Panc1 (cell line): ENCODE data around the gene STRADA. TPM values are rescaled to one million over a fixed set of nuclear protein-coding genes. Genes with fewer than 3 reads are reported as not detected.

Experiments used
- ATAC-seq: fragments of 200-7000 bp; cut with Tn5 transposase; 2 replicates; pipeline ENCODE4 v1.9.1; 2020; ENCODE audit warnings: mild to moderate bottlenecking, moderate library complexity
- BruUV-seq: library from RNA; stranded (reverse); fragments of 400-500 nt; replicated peaks from 2 replicates; lab custom pipeline; 2021; lab: Mats Ljungman, UMichigan
- CTCF ChIA-PET: fragments of 300-600 bp; sonication (Branson Sonifier 250); formaldehyde crosslinking; loops from one replicate; lab custom pipeline; 2022; ENCODE audit warnings: antibody characterized with exemption; lab: Charles Lee
- POLR2A ChIA-PET: fragments of 300-600 bp; sonication (Branson Sonifier 250); formaldehyde crosslinking; loops from one replicate; lab custom pipeline; 2022; ENCODE audit warnings: antibody characterized with exemption; lab: Charles Lee
- DNase-seq: peaks from one replicate; pipeline ENCODE4 v3.0.0-alpha.2; 2010; ENCODE audit warnings: low read depth, low spot score
- H3K27ac ChIP-seq: 2 replicates; pipeline ENCODE4 v1.5.1; 2011; ENCODE audit warnings: mild to moderate bottlenecking, low read length, inconsistent platforms
- H3K27me3 ChIP-seq: fragments of 200-500 bp; sonication (Bioruptor generic); 2 replicates; pipeline ENCODE4 v1.6.0; 2014; ENCODE audit warnings: low read length, inconsistent platforms; ENCODE audit not compliant: control insufficient read depth, insufficient read depth
- H3K36me3 ChIP-seq: fragments of 200-500 bp; sonication (Bioruptor generic); 2 replicates; pipeline ENCODE4 v1.5.1; 2014; ENCODE audit warnings: inconsistent platforms, mild to moderate bottlenecking, low read length, moderate library complexity; ENCODE audit not compliant: control insufficient read depth, insufficient read depth
- H3K4me1 ChIP-seq: 2 replicates; pipeline ENCODE4 v1.5.1; 2011; ENCODE audit warnings: inconsistent platforms, mild to moderate bottlenecking, low read length, moderate library complexity; ENCODE audit not compliant: control insufficient read depth, insufficient read depth
- H3K4me3 ChIP-seq, 2 experiments: 2 replicates each; pipeline ENCODE4 v1.5.1; 2011 to 2012; ENCODE audit warnings: low read depth in 2 of 2, low read length in 2 of 2, mild to moderate bottlenecking in 2 of 2, inconsistent platforms in 1 of 2, moderate library complexity in 1 of 2
- H3K9me3 ChIP-seq: fragments of 200-500 bp; sonication (Bioruptor generic); 2 replicates; pipeline ENCODE4 v1.5.1; 2014; ENCODE audit warnings: low read depth, mild to moderate bottlenecking, inconsistent platforms, low read length, moderate library complexity; ENCODE audit not compliant: control insufficient read depth, insufficient read depth
- CTCF ChIP-seq: fragments of 450-650 bp; IDR thresholded peaks from 2 replicates; pipeline ENCODE4 v1.5.1; 2017; ENCODE audit warnings: mild to moderate bottlenecking
- POLR2AphosphoS5 ChIP-seq: IDR thresholded peaks from 2 replicates; pipeline ENCODE4 v1.6.1; 2012; ENCODE audit warnings: mild to moderate bottlenecking, low read depth, low read length, moderate library complexity
- REST ChIP-seq, 2 experiments: IDR thresholded peaks; 2 replicates each; pipeline ENCODE4 v1.6.1; 2011 to 2012; ENCODE audit warnings: low read depth in 2 of 2, control low read depth in 1 of 2, low read length in 1 of 2, mild to moderate bottlenecking in 1 of 2, moderate library complexity in 1 of 2; ENCODE audit not compliant: insufficient read depth in 1 of 2
- SIN3A ChIP-seq: IDR thresholded peaks from 2 replicates; pipeline ENCODE4 v1.6.1; 2012; ENCODE audit warnings: low read depth, mild to moderate bottlenecking, low read length, moderate library complexity, borderline replicate concordance; ENCODE audit not compliant: insufficient read depth
- TCF7L2 ChIP-seq: IDR thresholded peaks from 2 replicates; pipeline ENCODE4 v1.6.1; 2011; ENCODE audit warnings: mild to moderate bottlenecking, low read depth, low read length, inconsistent platforms
- in situ Hi-C: cut with HindIII; loops from 2 replicates; pipeline ENCODE4 v1.10.0; 2016; ENCODE audit warnings: low sequenced_read_pairs, low pct_unique_long_range_greater_than_20kb
- intact Hi-C: fragments of 100-400 bp; cut with micrococcal nuclease; formaldehyde crosslinking; loops from one replicate; pipeline ENCODE4 v1.10.0; 2022; ENCODE audit not compliant: unreplicated experiment
- total RNA-seq: library from RNA; stranded (reverse); gene quantifications from one replicate; pipeline ENCODE4 v1.2.1, GENCODE V29; 2021; ENCODE audit not compliant: unreplicated experiment

STRADA gene
- total RNA-seq, 1 experiment from 2014 or later = 26.0 TPM

- CTCF ChIA-PET = interaction anchor here (0.6 kb wide), 1 partner anchor 870 kb away, joined by 10 read pairs; no protein-coding TSS in a partner anchor
- H3K4me3 ChIP-seq = no peak overlapping the region
- no peaks in the 10 kb centered on the region for H3K27me3 ChIP-seq
- H3K9me3 ChIP-seq = no peaks in the 10 kb centered on the region
- POLR2A ChIA-PET = interaction anchor here (0.8 kb wide), 1 partner anchor 20 kb away, joined by 17 read pairs; no protein-coding TSS in a partner anchor
- no peaks in the 10 kb centered on the region for H3K36me3 ChIP-seq
- intact Hi-C loops (no loop called here), in situ Hi-C loops (no loop called here)
- DNase-seq = no peak
- ATAC-seq = no peak
- TSS peak; percentile 85 for BruUV-seq
- TF ChIP-seq SIN3A = no peak
- no peak for TF ChIP-seq POLR2AphosphoS5
- no peak for TF ChIP-seq TCF7L2
- no peak for TF ChIP-seq CTCF
- TF ChIP-seq REST (IDR thresholded peaks at IDR 0.05; ENCODE audit: insufficient read depth in 1 of 2, low read depth in 2 of 2, low read length in 1 of 2) = no peak
- no peaks in the 10 kb centered on the region; the same call in 1 of the 2 replicates for H3K4me1 ChIP-seq
- H3K27ac ChIP-seq = no peak overlapping the region
These were observed 46.4 kb downstream of the STRADA start for GRCh38 chr17:63694950-63695773.

- ChIA-PET POLR2A (interaction anchor here (0.8 kb wide), 1 partner anchor 19 kb away, joined by 17 read pairs; no protein-coding TSS in a partner anchor), CTCF (interaction anchor here (0.6 kb wide), 1 partner anchor 869 kb away, joined by 10 read pairs; no protein-coding TSS in a partner anchor)
- no TSS peak for BruUV-seq
- no peaks in the 10 kb centered on the region for H3K27me3 ChIP-seq
- intact Hi-C loops (no loop called here), in situ Hi-C loops (no loop called here)
- no peaks in the 10 kb centered on the region for H3K36me3 ChIP-seq
- no peak overlapping the region for H3K27ac ChIP-seq
- H3K4me1 ChIP-seq = no peaks in the 10 kb centered on the region; the same call in 1 of the 2 replicates
- TF ChIP-seq SIN3A (no peak), POLR2AphosphoS5 (no peak), CTCF (no peak), TCF7L2 (no peak)
- no peaks in the 10 kb centered on the region for H3K9me3 ChIP-seq
- ATAC-seq (no peak), DNase-seq (no peak)
- no peak overlapping the region for H3K4me3 ChIP-seq
These were observed 47.2 kb downstream of the STRADA start for GRCh38 chr17:63694229-63694949.
